GM12878 (cell line): Measurements from ENCODE around the gene THAP6. TPM values are rescaled to one million over a fixed set of nuclear protein-coding genes. Genes with fewer than 3 reads are reported as not detected.

Experiments used
- ATAC-seq: fragments of 200-7000 bp; cut with Tn5 transposase; 3 replicates; pipeline ENCODE4 v1.9.1; 2020; ENCODE audit warnings: mild to moderate bottlenecking, moderate library complexity
- BruUV-seq: library from RNA; stranded (reverse); fragments of 400-500 nt; replicated peaks from 2 replicates; lab custom pipeline; 2021; lab: Mats Ljungman, UMichigan
- CTCF ChIA-PET: fragments of 300-600 bp; sonication (Branson Sonifier 250); formaldehyde crosslinking; extraction: SDS; loops from one replicate; lab custom pipeline; 2021; ENCODE audit warnings: inconsistent platforms; lab: Yijun Ruan, JAX
- POLR2A ChIA-PET: fragments of 350-600 bp; formaldehyde crosslinking; extraction: SDS; loops from one replicate; lab custom pipeline; 2021; ENCODE audit warnings: inconsistent platforms; lab: Charles Lee
- RAD21 ChIA-PET: fragments of 300-600 bp; sonication (Branson Sonifier 250); formaldehyde crosslinking; loops from one replicate; lab custom pipeline; 2023; ENCODE audit warnings: antibody characterized with exemption; ENCODE audit not compliant: unreplicated experiment; lab: Charles Lee
- SMC1A ChIA-PET: fragments of 300-600 bp; sonication (Branson Sonifier 250); formaldehyde crosslinking; loops from one replicate; lab custom pipeline; 2023; ENCODE audit not compliant: unreplicated experiment, uncharacterized antibody; lab: Charles Lee
- DNase-seq: peaks from one replicate; pipeline ENCODE4 v3.0.0-alpha.2; 2011; ENCODE audit warnings: low read depth, low spot score
- FAIRE-seq: peaks from 3 replicates; lab custom pipeline; 2011; peaks lifted over from hg19 to GRCh38; lab: Jason Lieb, UNC
- H2AFZ ChIP-seq: 2 replicates; pipeline ENCODE4 v1.6.0; 2011; ENCODE audit warnings: low read depth, low read length, control low read depth; ENCODE audit not compliant: control insufficient read depth
- H3K27ac ChIP-seq: 2 replicates; pipeline ENCODE4 v1.5.1; 2011; ENCODE audit warnings: control low read depth; ENCODE audit not compliant: control insufficient read depth, insufficient read depth
- H3K27me3 ChIP-seq, 2 experiments: replicated peaks in 1 of 2; 2 replicates each; pipeline versions ENCODE4 v1.6.0 to v1.6.1; 2011; ENCODE audit warnings: low read length in 1 of 2; ENCODE audit not compliant: control insufficient read depth in 2 of 2, insufficient read depth in 2 of 2
- H3K36me3 ChIP-seq, 2 experiments: 2 replicates each; pipeline ENCODE4 v1.5.1; 2011; ENCODE audit warnings: low read length in 1 of 2; ENCODE audit not compliant: control insufficient read depth in 2 of 2, insufficient read depth in 2 of 2
- H3K4me1 ChIP-seq: 2 replicates; pipeline ENCODE4 v1.6.1; 2011; ENCODE audit warnings: mild to moderate bottlenecking, low read length, moderate library complexity, mixed read lengths; ENCODE audit not compliant: control insufficient read depth, insufficient read depth
- H3K4me2 ChIP-seq: 2 replicates; pipeline ENCODE4 v1.6.0; 2011; ENCODE audit warnings: control low read depth; ENCODE audit not compliant: control insufficient read depth, insufficient read depth
- H3K4me3 ChIP-seq: fragments of 200-600 bp; sonication (generic); 2 replicates; pipeline ENCODE4 v1.5.1; 2016
- H3K79me2 ChIP-seq: 2 replicates; pipeline ENCODE4 v1.6.0; 2011; ENCODE audit warnings: low read length; ENCODE audit not compliant: control insufficient read depth, insufficient read depth
- H3K9ac ChIP-seq: 2 replicates; pipeline ENCODE4 v1.8.0; 2011; ENCODE audit warnings: low read length, control low read depth, mixed read lengths; ENCODE audit not compliant: control insufficient read depth, insufficient read depth
- H3K9me3 ChIP-seq: replicated peaks from 3 replicates; pipeline ENCODE4 v1.5.1; 2011; ENCODE audit warnings: mild to moderate bottlenecking, low read length; ENCODE audit not compliant: control insufficient read depth, insufficient read depth
- H4K20me1 ChIP-seq: 2 replicates; pipeline ENCODE4 v1.6.0; 2011; ENCODE audit not compliant: control insufficient read depth, insufficient read depth
- BCL3 ChIP-seq: IDR thresholded peaks from 2 replicates; pipeline ENCODE4 v1.6.1; 2011; ENCODE audit warnings: borderline replicate concordance, low read depth, mild to moderate bottlenecking, moderate library complexity, low read length; ENCODE audit not compliant: insufficient read depth, poor library complexity, severe bottlenecking
- CBFB ChIP-seq: IDR thresholded peaks from 2 replicates; pipeline ENCODE4 v1.6.1; 2016; ENCODE audit warnings: antibody characterized with exemption, low read depth
- IRF5 ChIP-seq: fragments of 450-650 bp; IDR thresholded peaks from 2 replicates; pipeline ENCODE4 v1.6.1; 2017; ENCODE audit warnings: borderline replicate concordance
- NFXL1 ChIP-seq: fragments of 450-650 bp; IDR thresholded peaks from 2 replicates; pipeline ENCODE4 v1.6.1; 2017; ENCODE audit warnings: antibody characterized with exemption, mild to moderate bottlenecking, borderline replicate concordance
- NR2F1 ChIP-seq: fragments of 450-650 bp; conservative IDR thresholded peaks from 2 replicates; pipeline ENCODE4 v1.6.1; 2017; ENCODE audit warnings: mild to moderate bottlenecking
- PBX3 ChIP-seq: IDR thresholded peaks from 2 replicates; pipeline ENCODE4 v1.6.1; 2011; ENCODE audit warnings: mild to moderate bottlenecking, low read depth, low read length, moderate library complexity; ENCODE audit not compliant: insufficient replicate concordance
- PML ChIP-seq: IDR thresholded peaks from 2 replicates; pipeline ENCODE4 v1.6.1; 2012; ENCODE audit warnings: low read length, inconsistent platforms
- RCOR1 ChIP-seq: conservative IDR thresholded peaks from 2 replicates; pipeline ENCODE4 v1.6.1; 2012; ENCODE audit warnings: low read depth, low read length, improper control_type of control experiment
- SMC3 ChIP-seq: IDR thresholded peaks from 2 replicates; pipeline ENCODE4 v1.6.1; 2011; ENCODE audit warnings: low read length, improper control_type of control experiment, borderline replicate concordance
- TBL1XR1 ChIP-seq: IDR thresholded peaks from 2 replicates; pipeline ENCODE4 v1.6.1; 2012; ENCODE audit warnings: low read depth, low read length, improper control_type of control experiment
- WGBS: methylation state at CpG from one replicate; pipeline ENCODE4 v1.1.6; 2016; ENCODE audit warnings: low lambda C conversion rate; ENCODE audit not compliant: insufficient replicate concordance, insufficient coverage; ENCODE audit errors: missing lambda C conversion rate; 5-methylcytosine and 5-hydroxymethylcytosine counted together
- in situ Hi-C: fragments of 300-500 bp; cut with MboI; formaldehyde crosslinking; loops from 9 replicates; pipeline ENCODE4 v1.14.3; 2018; ENCODE audit warnings: mixed read lengths
- intact Hi-C: fragments of 100-400 bp; cut with micrococcal nuclease; formaldehyde crosslinking; loops from one replicate; pipeline ENCODE4 v1.14.2; 2022; ENCODE audit not compliant: unreplicated experiment
- polyA plus RNA-seq, 11 experiments: library from polyadenylated mRNA; depleted of rRNA in 4 of 11; unstranded in 6 of 11; stranded (reverse) in 5 of 11; fragments of >200 nt; fragmentation: Nextera tagmentation in 4 of 11; fragmentation: Illumina TruSeq in 1 of 11; extraction: Ambion mirVana in 4 of 11; extraction: Trizol in 1 of 11; gene quantifications; 1 replicate in 1 of 11; 2 replicates in 10 of 11; pipeline versions ENCODE4 v1.2.1 to v1.2.3, GENCODE V29; 2011 to 2016; ENCODE audit warnings: inconsistent platforms in 2 of 11, missing spikeins in 2 of 11, low read depth in 1 of 11
- total RNA-seq, 4 experiments: library from RNA; depleted of rRNA in 3 of 4; stranded (reverse); fragments of >200 nt in 3 of 4; fragmentation: Illumina TruSeq in 1 of 4; extraction: Trizol in 1 of 4; gene quantifications; 2 replicates each; pipeline versions ENCODE4 v1.2.1 to v1.2.3, GENCODE V29; 2013 to 2021

Gene THAP6
- total and polyA plus RNA-seq, 10 of the 15 experiments (the other 5 are each of a cell fraction or from before 2014, with no cell fraction given), result 8.9 to 21.9 (median 12.8) TPM

GRCh38 chr4:75514131-75514948 lies at the start of gene THAP6, which contains the start of gene RCHY1 (continued):
- TF ChIP-seq NR2F1 (peak; percentile 48; the same call in 1 of the 2 replicates), RCOR1 (0 out of 2 replicates have a peak, but pooled peaks have one; percentile 75)

- 100% methylated on average over 1 of the region's 1 CpG for WGBS
- RAD21 ChIA-PET, result interaction anchor here (2.4 kb wide), 1 partner anchor 595 kb away, joined by 9 read pairs; no protein-coding TSS in a partner anchor
Observed at GRCh38 chr4:75469896-75470295, 44.4 kb upstream of the THAP6 start.

GRCh38 chr4:75470738-75471137 lies 43.5 kb upstream of the THAP6 start:
- CTCF ChIA-PET, result interaction anchor here (0.5 kb wide), 1 partner anchor 812 kb away, joined by 3 read pairs; no protein-coding TSS in a partner anchor
- in situ Hi-C loops, result no loop called here
- no peak for TF ChIP-seq IRF5
- TF ChIP-seq PBX3, result no peak
- TF ChIP-seq TBL1XR1, result no peak
- TF ChIP-seq CBFB, result no peak
- no peak for TF ChIP-seq PML
- no peak for TF ChIP-seq BCL3
- TF ChIP-seq NFXL1, result no peak

More at GRCh38 chr4:75469896-75470295, 44.4 kb upstream of the THAP6 start:
- BruUV-seq, result no TSS peak
- no peaks in the 10 kb centered on the region for H3K79me2 ChIP-seq
- SMC1A ChIA-PET, result no interaction called here
- H2AFZ ChIP-seq, result no peak overlapping the region
- no peaks in the 10 kb centered on the region for H3K27me3 ChIP-seq
- in situ Hi-C loops, result no loop called here
- no peaks in the 10 kb centered on the region for H3K36me3 ChIP-seq
- no peak overlapping the region for H3K27ac ChIP-seq
- H3K9ac ChIP-seq, result no peak overlapping the region
- no peak for DNase-seq
- no peak overlapping the region for H3K4me3 ChIP-seq
- no peaks in the 10 kb centered on the region for H4K20me1 ChIP-seq
- no peak for ATAC-seq
- CTCF ChIA-PET, result interaction anchor here (1.1 to 1.2 kb wide), 3 partner anchors 9 to 596 kb away, joined by 3 to 4 read pairs (median 3); no protein-coding TSS in a partner anchor
- intact Hi-C loops, result no loop called here
- H3K9me3 ChIP-seq, result no peaks in the 10 kb centered on the region
- POLR2A ChIA-PET, result interaction anchor here (0.5 kb wide), 1 partner anchor 327 kb away, joined by 4 read pairs; no protein-coding TSS in a partner anchor
- no peaks in the 10 kb centered on the region for H3K4me1 ChIP-seq
- no peak overlapping the region for H3K4me2 ChIP-seq
- no peak for TF ChIP-seq SMC3
- no peak for FAIRE-seq

More at GRCh38 chr4:75470738-75471137, 43.5 kb upstream of the THAP6 start:
- Histone ChIP-seq H3K4me1 (no peaks in the 10 kb centered on the region), H3K4me2 (no peak overlapping the region), H3K79me2 (no peaks in the 10 kb centered on the region), H3K27ac (no peak overlapping the region), H3K4me3 (no peak overlapping the region), H2AFZ (no peak overlapping the region), H4K20me1 (no peaks in the 10 kb centered on the region), H3K9ac (no peak overlapping the region), H3K27me3 (no peaks in the 10 kb centered on the region), H3K9me3 (no peaks in the 10 kb centered on the region), H3K36me3 (no peaks in the 10 kb centered on the region)
- BruUV-seq, result no TSS peak
- WGBS, result 100% methylated on average over 1 of the region's 1 CpG
- RAD21 ChIA-PET, result no interaction called here
- no peak for DNase-seq
- intact Hi-C loops, result no loop called here
- POLR2A ChIA-PET, result no interaction called here
- no peak for FAIRE-seq
- ATAC-seq, result no peak
- SMC1A ChIA-PET, result no interaction called here
